B cell (primary cell): ENCODE data around the gene ADAMTS19.

Experiments
- CTCF ChIP-seq: fragments of 200-600 bp; IDR thresholded peaks from one replicate; pipeline ENCODE4 v1.8.0; 2022; ENCODE audit warnings: antibody characterized with exemption, mild to moderate bottlenecking
- EZH2 ChIP-seq: IDR thresholded peaks from 2 replicates; pipeline ENCODE4 v1.6.1; 2012; ENCODE audit warnings: borderline replicate concordance, low read depth, mild to moderate bottlenecking, moderate library complexity, low read length; ENCODE audit not compliant: insufficient read depth, poor library complexity, severe bottlenecking

GRCh38 chr5:129760636-129761325 is 300.7 kb downstream of the ADAMTS19 start:
- TF ChIP-seq CTCF = no peak
- no peak for TF ChIP-seq EZH2
